Dermis microvascular lymphatic vessel endothelial cell (primary cell): ENCODE data around the gene CAMSAP1. TPM values are rescaled to one million over a fixed set of nuclear protein-coding genes. Genes with fewer than 3 reads are reported as not detected.

Experiments used
- DNase-seq, 2 donors: peaks; one replicate each; pipeline versions ENCODE4 v3.0.0 to v3.0.0-alpha.2; 2010; ENCODE audit warnings: low read depth in 2 of 2
- total RNA-seq: library from RNA; depleted of rRNA; stranded (reverse); fragments of >200 nt; gene quantifications from 2 replicates; pipeline ENCODE4 v1.2.1, GENCODE V29; 2014

The CAMSAP1 gene
- total RNA-seq, 1 donor from 2014 or later, result 11.9 TPM

DNA sequence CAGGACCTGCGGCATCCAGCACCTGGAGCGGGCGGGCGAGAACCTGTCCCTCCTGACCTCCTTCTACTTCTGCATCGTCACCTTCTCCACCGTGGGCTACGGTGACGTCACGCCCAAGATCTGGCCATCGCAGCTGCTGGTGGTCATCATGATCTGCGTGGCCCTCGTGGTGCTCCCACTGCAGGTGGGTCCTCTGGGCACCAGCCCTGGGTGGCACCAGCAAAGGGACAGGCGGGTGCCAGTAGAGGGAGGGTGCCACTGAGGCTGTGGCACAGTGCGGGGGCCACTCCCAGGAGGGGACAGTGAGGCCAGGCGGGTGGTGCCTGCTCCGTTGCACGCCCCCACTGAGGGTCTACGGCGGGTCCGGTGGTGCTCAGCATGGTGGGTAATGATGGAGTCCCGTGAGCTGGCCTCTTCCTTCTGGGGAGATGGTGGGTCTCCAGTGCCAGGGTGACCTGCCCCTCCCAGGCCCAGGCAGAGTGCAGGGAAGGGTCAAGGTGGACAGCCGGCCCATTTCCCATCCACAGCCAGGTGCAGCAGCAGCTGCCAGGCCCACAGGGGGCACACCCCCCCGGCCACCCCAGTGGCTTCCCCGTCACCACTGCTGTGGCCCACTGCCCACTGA lies 147.6 kb downstream of the CAMSAP1 start:
- no peak for DNase-seq

DNA sequence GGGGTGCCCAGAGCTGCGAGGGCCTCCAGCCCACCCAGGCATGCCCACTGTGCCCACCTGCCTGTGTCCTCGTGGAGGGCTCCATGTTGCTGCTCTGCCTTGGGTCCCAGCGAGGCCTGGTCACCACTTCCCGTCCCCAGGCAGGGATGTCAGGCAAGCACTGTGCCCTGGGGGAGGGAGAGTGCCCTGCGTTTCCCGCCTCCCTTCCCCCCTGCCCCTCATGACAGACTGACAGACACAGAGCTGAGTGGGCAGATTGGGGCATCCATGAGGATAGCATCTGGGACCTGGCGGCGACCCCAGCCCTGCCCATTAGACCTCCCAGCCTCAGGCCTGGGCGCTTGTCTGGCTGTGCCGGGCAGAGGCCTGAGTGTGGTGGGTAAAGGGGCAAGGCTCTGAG lies 148.5 kb downstream of the CAMSAP1 start:
- DNase-seq, result no peak

Other genes with a start within 250 kb of the CAMSAP1 start
- gene LCN9, start 244.2 kb downstream of the CAMSAP1 start, total RNA-seq, result not detected in 2 replicates
- under 0.01 TPM in 1 of 2 replicates, not detected in the other for gene SOHLH1, start 208.1 kb downstream of the CAMSAP1 start, total RNA-seq
- gene KCNT1, start 205.4 kb downstream of the CAMSAP1 start, total RNA-seq, result not detected in 2 replicates
- gene UBAC1, start 53.8 kb upstream of the CAMSAP1 start, total RNA-seq, result 25.4 and 25.9 TPM in 2 replicates
- gene NACC2, start 187.7 kb upstream of the CAMSAP1 start, total RNA-seq, result 12.2 and 16.2 TPM in 2 replicates
- 40.2 and 57.1 TPM in 2 replicates for gene TMEM250, start 211.3 kb upstream of the CAMSAP1 start, total RNA-seq